GM10847 (cell line): ENCODE data around the gene LYST.

Experiments
- POLR2A ChIP-seq: IDR thresholded peaks from 2 replicates; pipeline ENCODE4 v1.6.1; 2011; ENCODE audit not compliant: insufficient read length; ENCODE audit errors: extremely low read depth

Gene LYST

GRCh38 chr1:235866205-235866912, at the start of gene LYST:
TSS of gene LYST (minus strand) at chr1:235866906. CDS start at chr1:235830417, 36,489 bp downstream.
- no peak for TF ChIP-seq POLR2A

GRCh38 chr1:235913311-235913710, 46.6 kb upstream of the LYST start:
- TF ChIP-seq POLR2A: no peak

DNA sequence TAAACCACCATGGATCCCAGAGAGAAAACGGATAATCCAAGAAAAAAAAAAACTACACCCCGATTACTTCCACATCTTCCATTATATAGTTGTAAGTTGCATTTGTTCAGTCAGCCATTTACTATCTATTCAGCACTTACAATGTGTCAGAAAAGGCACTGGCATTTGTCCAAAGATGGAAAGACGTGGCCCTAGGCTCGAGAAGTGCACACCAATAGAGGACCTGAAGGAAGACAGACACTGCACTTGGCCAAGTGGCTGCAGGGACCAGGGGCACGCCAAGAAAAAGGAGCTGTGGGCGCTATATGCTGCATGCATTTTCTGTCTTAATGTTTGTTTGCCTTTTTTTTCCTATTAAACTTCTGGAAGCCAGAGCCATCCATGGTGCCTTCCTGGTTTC, 45.2 kb upstream of the LYST start:
- TF ChIP-seq POLR2A: no peak

- no peak for TF ChIP-seq POLR2A
Observed at GRCh38 chr1:235911300-235911662, 44.6 kb upstream of the LYST start.

- no peak for TF ChIP-seq POLR2A
Observed at GRCh38 chr1:235910357-235911299, 43.9 kb upstream of the LYST start.

DNA sequence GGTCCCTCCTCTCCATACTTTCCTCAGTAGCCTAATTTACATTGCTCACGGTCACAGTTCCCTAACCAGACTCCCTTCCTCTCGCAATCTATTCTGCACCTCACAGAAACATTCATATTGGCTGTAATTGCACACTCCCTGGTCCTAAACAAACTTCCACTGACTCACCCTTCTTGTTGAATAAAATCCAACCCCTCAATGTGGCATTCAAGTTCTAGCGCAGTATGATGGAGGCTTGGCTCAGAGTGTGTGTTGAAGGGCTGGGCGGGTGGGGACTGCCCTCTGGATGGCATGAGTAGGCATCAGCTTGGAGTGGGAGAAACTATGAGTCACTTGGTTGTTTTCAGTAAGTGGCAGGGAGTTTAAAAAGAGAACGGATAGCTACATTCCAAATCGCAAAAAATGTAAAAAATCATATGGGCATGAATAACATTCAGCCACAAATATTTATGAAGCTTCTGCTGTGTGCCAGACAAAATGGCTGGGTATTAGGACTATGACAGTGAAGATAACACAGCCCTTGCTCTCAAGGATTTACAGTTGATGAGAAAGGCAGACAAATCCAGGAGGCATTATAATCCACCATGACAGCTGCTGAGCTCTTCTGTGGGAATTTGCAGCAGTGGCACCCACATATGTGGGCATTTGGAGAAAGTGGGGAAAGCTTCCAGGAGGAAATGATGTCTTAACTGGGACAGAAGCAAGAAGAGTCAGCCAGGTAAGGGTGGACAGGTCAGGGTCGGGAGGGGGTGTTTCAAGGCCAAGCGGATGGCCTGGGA, 42.2 kb upstream of the LYST start:
- no peak for TF ChIP-seq POLR2A

DNA sequence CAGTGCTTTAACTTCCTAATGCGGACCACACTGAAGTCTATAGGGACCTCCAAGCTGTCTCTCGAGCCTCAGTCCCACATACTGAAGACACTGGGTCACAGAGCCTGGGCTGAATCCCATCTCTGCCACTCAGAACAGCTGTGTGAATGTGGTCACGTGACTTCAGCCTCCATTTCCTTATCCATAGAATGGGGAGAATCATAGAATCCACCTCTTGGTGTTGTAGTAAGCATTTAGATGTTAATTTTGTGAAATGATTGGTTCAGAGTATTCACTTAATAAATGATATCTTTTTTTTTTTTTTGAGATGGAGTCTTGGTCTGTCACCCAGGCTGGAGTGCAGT, 41.2 kb upstream of the LYST start:
- no peak for TF ChIP-seq POLR2A

DNA sequence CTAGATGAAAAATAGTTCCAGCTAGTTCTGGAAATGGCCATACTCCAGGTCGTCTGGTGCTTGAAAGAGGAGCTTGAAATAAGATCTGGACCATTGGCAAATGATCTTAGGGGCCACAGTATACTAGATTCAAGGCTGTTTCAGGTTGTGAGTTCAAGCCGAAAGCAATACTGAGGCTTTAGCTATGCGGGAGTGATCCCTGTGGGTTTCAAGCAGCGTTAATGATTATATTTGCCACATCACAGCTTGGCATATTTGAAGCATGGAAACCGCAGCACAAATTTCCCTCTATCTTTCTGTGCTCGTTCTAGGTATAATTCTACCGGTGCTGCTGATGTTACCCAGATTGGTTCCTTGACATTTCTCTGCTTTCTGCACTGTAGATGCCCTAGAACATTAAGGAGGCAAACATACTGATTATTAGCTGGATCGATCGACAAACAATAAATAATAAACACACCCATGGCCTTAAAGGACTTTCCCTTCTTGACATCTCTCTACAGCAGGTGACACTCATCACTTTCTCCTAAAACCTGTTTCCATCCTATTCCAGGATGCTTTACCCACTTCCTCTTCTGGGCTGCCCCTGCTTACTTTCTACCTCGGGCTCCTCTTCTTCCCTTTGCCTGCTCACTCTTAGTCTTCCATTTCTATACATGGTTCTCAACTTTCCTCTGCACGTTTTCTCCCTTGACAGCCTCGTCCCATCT, 40.6 kb upstream of the LYST start:
- TF ChIP-seq POLR2A: no peak

DNA sequence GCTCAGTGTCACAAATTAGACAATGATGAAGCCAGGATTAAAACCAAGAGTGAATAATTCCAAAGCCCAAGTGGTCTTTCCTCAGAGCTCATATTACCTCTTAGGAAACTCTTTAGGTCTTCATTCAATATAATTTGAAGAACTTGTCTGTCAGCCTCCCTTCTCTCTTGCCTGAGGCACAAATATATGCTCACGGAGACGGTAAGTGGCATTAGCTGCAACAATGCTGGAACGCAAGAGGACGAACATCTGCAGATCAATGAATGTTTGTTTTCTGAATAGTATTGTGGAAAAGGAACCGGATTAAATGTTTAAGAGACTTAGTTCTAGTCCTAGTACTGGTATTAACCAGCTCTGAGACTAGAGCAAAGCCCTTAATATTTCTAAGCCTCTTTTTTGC, 39.7 kb upstream of the LYST start:
- no peak for TF ChIP-seq POLR2A

GRCh38 chr1:235902677-235903542, 36.2 kb upstream of the LYST start:
- TF ChIP-seq POLR2A: no peak

DNA sequence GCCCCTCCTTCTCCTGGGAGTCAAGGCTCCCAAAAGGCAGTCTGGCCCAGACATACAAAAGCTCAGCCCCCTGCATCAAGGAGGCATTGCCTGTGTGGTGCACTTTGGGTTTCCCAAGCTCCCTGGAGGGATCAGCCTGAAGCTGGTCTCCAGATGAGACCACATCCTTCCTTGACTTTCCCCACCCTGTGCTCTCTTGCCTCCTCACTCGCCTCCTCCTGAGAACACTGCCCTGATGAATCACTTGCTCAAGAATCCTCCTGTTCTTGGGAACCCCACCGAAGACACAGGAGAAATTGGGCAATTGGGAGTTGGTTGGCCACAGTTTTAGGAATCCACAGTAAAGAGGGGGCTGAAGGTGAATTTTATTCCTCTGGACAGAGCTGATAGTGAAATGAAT, 34.8 kb upstream of the LYST start:
- TF ChIP-seq POLR2A: no peak

DNA sequence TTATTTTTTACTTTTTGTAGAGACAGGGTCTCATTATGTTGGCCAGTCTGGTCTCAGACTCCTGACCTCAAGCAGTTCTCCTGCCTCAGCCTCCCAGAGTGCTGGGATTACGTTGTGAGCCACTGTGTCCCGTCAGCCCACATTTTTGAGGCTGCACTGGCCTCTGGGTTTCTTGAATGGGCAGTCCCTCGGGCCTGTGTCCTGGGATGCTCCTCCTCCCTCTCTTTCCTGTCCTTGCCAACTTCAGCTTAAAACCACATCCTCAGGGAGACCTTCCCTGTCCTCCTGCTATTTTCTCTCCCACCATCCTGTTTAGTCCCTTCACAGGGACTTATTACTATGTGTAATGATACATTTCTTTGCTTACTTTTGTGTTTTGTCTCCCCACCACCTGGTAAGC, 31.4 kb upstream of the LYST start:
- TF ChIP-seq POLR2A: no peak

GRCh38 chr1:235893840-235894239, 27.1 kb upstream of the LYST start:
- TF ChIP-seq POLR2A: no peak

- TF ChIP-seq POLR2A: no peak
Observed at GRCh38 chr1:235892734-235893413, 26.2 kb upstream of the LYST start.

DNA sequence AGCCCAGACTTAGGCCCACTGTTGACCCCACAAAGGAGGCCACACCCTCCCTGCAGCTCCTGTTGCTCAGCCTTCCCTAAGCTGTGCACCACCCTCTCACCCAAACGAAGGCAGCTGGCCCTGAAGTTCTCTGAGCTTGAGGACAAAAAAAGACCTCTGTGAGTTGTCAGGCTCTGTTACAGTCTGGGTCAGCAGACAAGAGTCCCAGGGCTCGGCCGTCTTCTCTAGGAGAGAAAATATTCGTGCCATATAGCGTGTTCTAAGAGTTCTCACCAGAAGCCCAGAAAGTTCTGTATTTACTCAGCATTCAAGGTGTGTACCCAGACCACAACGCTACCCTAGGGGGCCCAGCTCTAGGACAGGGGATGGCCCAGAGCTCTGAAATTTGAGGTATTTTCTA, 25.5 kb upstream of the LYST start:
- TF ChIP-seq POLR2A: no peak
